ENCODE results near the gene MCF2L2.

The MCF2L2 gene

GRCh38 chr3:183192650-183193300 is 235.6 kb downstream of the MCF2L2 start:
- TF ChIP-seq ZNF274 (IDR thresholded peaks at IDR 0.05; ENCODE audit: low read depth, low read length) (no peak), SUZ12 (IDR thresholded peaks at IDR 0.05; ENCODE audit: extremely low read depth, insufficient read depth, insufficient read length) (no peak), YY1 (IDR thresholded peaks at IDR 0.05; ENCODE audit: insufficient read depth, insufficient read length) (no peak)
- Histone ChIP-seq H3K9ac (ENCODE audit: insufficient read length, low read depth) (no peak overlapping the region), H3K9me3 (ENCODE audit: insufficient read depth, low read length) (peaks cover 6% of the 10 kb centered on the region; the same call in 1 of the 2 replicates), H3K27me3 (ENCODE audit: insufficient read depth, insufficient read length) (no peaks in the 10 kb centered on the region), H3K4me1 (ENCODE audit: insufficient read depth, insufficient read length) (no peaks in the 10 kb centered on the region), H3K36me3 (ENCODE audit: insufficient read depth, insufficient read length, low read length) (no peaks in the 10 kb centered on the region), H3K4me3 (ENCODE audit: insufficient read length, low read depth) (no peak overlapping the region)
- no peak for DNase-seq (ENCODE audit: low read depth, low spot score)

GRCh38 chr3:183189641-183190040 is 238.8 kb downstream of the MCF2L2 start:
- no peak for DNase-seq (ENCODE audit: low read depth, low spot score)
- H3K4me1 ChIP-seq (ENCODE audit: insufficient read depth, insufficient read length), result no peaks in the 10 kb centered on the region
- no peaks in the 10 kb centered on the region for H3K36me3 ChIP-seq (ENCODE audit: insufficient read depth, insufficient read length, low read length)
- H3K27me3 ChIP-seq (ENCODE audit: insufficient read depth, insufficient read length), result no peaks in the 10 kb centered on the region
- no peak for TF ChIP-seq YY1 (IDR thresholded peaks at IDR 0.05; ENCODE audit: insufficient read depth, insufficient read length)
- H3K9ac ChIP-seq (ENCODE audit: insufficient read length, low read depth), result no peak overlapping the region
- no peaks in the 10 kb centered on the region for H3K9me3 ChIP-seq (ENCODE audit: insufficient read depth, low read length)
- no peak overlapping the region for H3K4me3 ChIP-seq (ENCODE audit: insufficient read length, low read depth)

GRCh38 chr3:183188895-183189462 is 239.4 kb downstream of the MCF2L2 start:
- Histone ChIP-seq H3K4me3 (ENCODE audit: insufficient read length, low read depth) (no peak overlapping the region), H3K9me3 (ENCODE audit: insufficient read depth, low read length) (no peaks in the 10 kb centered on the region), H3K36me3 (ENCODE audit: insufficient read depth, insufficient read length, low read length) (no peaks in the 10 kb centered on the region), H3K9ac (ENCODE audit: insufficient read length, low read depth) (no peak overlapping the region), H3K4me1 (ENCODE audit: insufficient read depth, insufficient read length) (no peaks in the 10 kb centered on the region), H3K27me3 (ENCODE audit: insufficient read depth, insufficient read length) (no peaks in the 10 kb centered on the region)
- TF ChIP-seq YY1 (IDR thresholded peaks at IDR 0.05; ENCODE audit: insufficient read depth, insufficient read length), result no peak
- no peak for TF ChIP-seq ZNF274 (IDR thresholded peaks at IDR 0.05; ENCODE audit: low read depth, low read length)
- DNase-seq (ENCODE audit: low read depth, low spot score), result peak; percentile 23

- H3K36me3 ChIP-seq (ENCODE audit: insufficient read depth, insufficient read length, low read length), result no peaks in the 10 kb centered on the region
- H3K4me3 ChIP-seq (ENCODE audit: insufficient read length, low read depth), result no peak overlapping the region
- no peaks in the 10 kb centered on the region for H3K9me3 ChIP-seq (ENCODE audit: insufficient read depth, low read length)
- no peak for DNase-seq (ENCODE audit: low read depth, low spot score)
- peaks cover 10% of the 10 kb centered on the region for H3K4me1 ChIP-seq (ENCODE audit: insufficient read depth, insufficient read length)
- no peak overlapping the region for H3K9ac ChIP-seq (ENCODE audit: insufficient read length, low read depth)
- TF ChIP-seq ZNF274 (IDR thresholded peaks at IDR 0.05; ENCODE audit: low read depth, low read length), result no peak
- no peak for TF ChIP-seq SUZ12 (IDR thresholded peaks at IDR 0.05; ENCODE audit: extremely low read depth, insufficient read depth, insufficient read length)
- TF ChIP-seq YY1 (IDR thresholded peaks at IDR 0.05; ENCODE audit: insufficient read depth, insufficient read length), result no peak
- peaks cover under 1% of the 10 kb centered on the region for H3K27me3 ChIP-seq (ENCODE audit: insufficient read depth, insufficient read length)
These were observed 242.7 kb downstream of the MCF2L2 start for GRCh38 chr3:183185696-183186095.

- H3K4me3 ChIP-seq (ENCODE audit: insufficient read length, low read depth), result no peak overlapping the region
- TF ChIP-seq YY1 (IDR thresholded peaks at IDR 0.05; ENCODE audit: insufficient read depth, insufficient read length) (no peak), ZNF274 (IDR thresholded peaks at IDR 0.05; ENCODE audit: low read depth, low read length) (no peak), SUZ12 (IDR thresholded peaks at IDR 0.05; ENCODE audit: extremely low read depth, insufficient read depth, insufficient read length) (no peak)
- no peaks in the 10 kb centered on the region for H3K9me3 ChIP-seq (ENCODE audit: insufficient read depth, low read length)
- no peak for DNase-seq (ENCODE audit: low read depth, low spot score)
- no peaks in the 10 kb centered on the region for H3K36me3 ChIP-seq (ENCODE audit: insufficient read depth, insufficient read length, low read length)
- H3K4me1 ChIP-seq (ENCODE audit: insufficient read depth, insufficient read length), result peaks cover 16% of the 10 kb centered on the region
- peaks cover 22% of the 10 kb centered on the region for H3K27me3 ChIP-seq (ENCODE audit: insufficient read depth, insufficient read length)
- H3K9ac ChIP-seq (ENCODE audit: insufficient read length, low read depth), result no peak overlapping the region
These were observed 245.4 kb downstream of the MCF2L2 start for GRCh38 chr3:183182732-183183610.

GRCh38 chr3:183182073-183182472 is 246.3 kb downstream of the MCF2L2 start:
- no peak for DNase-seq (ENCODE audit: low read depth, low spot score)
- peak overlapping the region; percentile 6 for H3K9ac ChIP-seq (ENCODE audit: insufficient read length, low read depth)

GRCh38 chr3:183181606-183182005 is 246.8 kb downstream of the MCF2L2 start:
- no peaks in the 10 kb centered on the region for H3K9me3 ChIP-seq (ENCODE audit: insufficient read depth, low read length)
- TF ChIP-seq SUZ12 (IDR thresholded peaks at IDR 0.05; ENCODE audit: extremely low read depth, insufficient read depth, insufficient read length), result no peak
- H3K4me3 ChIP-seq (ENCODE audit: insufficient read length, low read depth), result no peak overlapping the region
- no peak for DNase-seq (ENCODE audit: low read depth, low spot score)
- H3K4me1 ChIP-seq (ENCODE audit: insufficient read depth, insufficient read length), result peaks cover 16% of the 10 kb centered on the region
- peaks cover 23% of the 10 kb centered on the region for H3K27me3 ChIP-seq (ENCODE audit: insufficient read depth, insufficient read length)
- no peaks in the 10 kb centered on the region for H3K36me3 ChIP-seq (ENCODE audit: insufficient read depth, insufficient read length, low read length)
- H3K9ac ChIP-seq (ENCODE audit: insufficient read length, low read depth), result no peak overlapping the region

More at GRCh38 chr3:183182073-183182472, 246.3 kb downstream of the MCF2L2 start:
- no peak overlapping the region for H3K4me3 ChIP-seq (ENCODE audit: insufficient read length, low read depth)
- no peaks in the 10 kb centered on the region for H3K9me3 ChIP-seq (ENCODE audit: insufficient read depth, low read length)
- peaks cover 22% of the 10 kb centered on the region for H3K27me3 ChIP-seq (ENCODE audit: insufficient read depth, insufficient read length)
- TF ChIP-seq SUZ12 (IDR thresholded peaks at IDR 0.05; ENCODE audit: extremely low read depth, insufficient read depth, insufficient read length), result no peak
- TF ChIP-seq ZNF274 (IDR thresholded peaks at IDR 0.05; ENCODE audit: low read depth, low read length), result no peak
- TF ChIP-seq YY1 (IDR thresholded peaks at IDR 0.05; ENCODE audit: insufficient read depth, insufficient read length), result no peak
- H3K4me1 ChIP-seq (ENCODE audit: insufficient read depth, insufficient read length), result peaks cover 16% of the 10 kb centered on the region
- H3K36me3 ChIP-seq (ENCODE audit: insufficient read depth, insufficient read length, low read length), result no peaks in the 10 kb centered on the region

All from NT2/D1 (cell line).